ENCODE measurements around the gene IL16. TPM values are rescaled to one million over a fixed set of nuclear protein-coding genes. Genes with fewer than 3 reads are reported as not detected.

The IL16 gene
- total and polyA plus RNA-seq, 9 of the 15 experiments (the other 6 are each of a cell fraction or from before 2014, with no cell fraction given) = 1.4 to 18.8 (median 10.6) TPM

GRCh38 chr15:81323944-81324881 lies 127.5 kb downstream of the IL16 start, which contains the start of gene STARD5 (continued):
- TF ChIP-seq CREB1 (IDR thresholded peaks at IDR 0.05) (peak; percentile 59), CREB1 (CRISPR knock-in tag; IDR thresholded peaks at IDR 0.05) (peak; percentile 75), PHF8 (IDR thresholded peaks at IDR 0.05; ENCODE audit: borderline replicate concordance, low read length) (peak; percentile 80; the same call in 1 of the 2 replicates), PHF20 (IDR thresholded peaks at IDR 0.05; ENCODE audit: partially characterized antibody) (peak; percentile 32), ID3 (CRISPR knock-in tag; IDR thresholded peaks at IDR 0.05) (no peak), ID3 (tag; IDR thresholded peaks at IDR 0.05) (peak; percentile 25; the same call in 1 of the 2 replicates), TFE3 (CRISPR knock-in tag; IDR thresholded peaks at IDR 0.05) (no peak), GTF2A2 (tag; IDR thresholded peaks at IDR 0.05) (no peak), MEF2A (IDR thresholded peaks at IDR 0.05; ENCODE audit: control insufficient read depth, low read depth, low read length) (no peak), U2AF1 (optimal IDR thresholded peaks at IDR 0.05; ENCODE audit: low read depth, low read length) (no peak), ZBTB2 (IDR thresholded peaks at IDR 0.05) (peak; percentile 59; the same call in 1 of the 2 replicates), FOS (IDR thresholded peaks at IDR 0.05; ENCODE audit: extremely low read depth, insufficient read length) (peak; percentile 44), POLR2A (conservative IDR thresholded peaks at IDR 0.05) (peak; percentile 80), TBP (optimal IDR thresholded peaks at IDR 0.05; ENCODE audit: low read depth, low read length) (peak; percentile 90), ZNF584 (CRISPR knock-in tag; IDR thresholded peaks at IDR 0.05; ENCODE audit: low read depth) (no peak)
